Astrocyte of the cerebellum (primary cell): Measurements from ENCODE around the gene NT5DC4.
"Not testable (repeated sequence)": the region's sequence is repeated elsewhere in the genome, so short reads cannot be mapped to it uniquely, and the experiment has no call there.

Experiments used
- DNase-seq: peaks from one replicate; pipeline ENCODE4 v3.0.0-alpha.2; 2011; ENCODE audit warnings: low read depth
- H3K4me3 ChIP-seq: 2 replicates; pipeline ENCODE4 v1.5.1; 2011; ENCODE audit warnings: mild to moderate bottlenecking, low read depth, low read length, moderate library complexity
- in situ Hi-C: cut with HindIII; loops from 2 replicates; pipeline ENCODE4 v1.10.0; 2017; ENCODE audit warnings: low sequenced_read_pairs
- TF ChIP-seq, protein P1 (sequence below): IDR thresholded peaks from 2 replicates; pipeline ENCODE4 v1.5.1; 2012; ENCODE audit warnings: low read length, low read depth, moderate library complexity, mild to moderate bottlenecking; ENCODE audit errors: missing control alignments

Gene NT5DC4

DNA sequence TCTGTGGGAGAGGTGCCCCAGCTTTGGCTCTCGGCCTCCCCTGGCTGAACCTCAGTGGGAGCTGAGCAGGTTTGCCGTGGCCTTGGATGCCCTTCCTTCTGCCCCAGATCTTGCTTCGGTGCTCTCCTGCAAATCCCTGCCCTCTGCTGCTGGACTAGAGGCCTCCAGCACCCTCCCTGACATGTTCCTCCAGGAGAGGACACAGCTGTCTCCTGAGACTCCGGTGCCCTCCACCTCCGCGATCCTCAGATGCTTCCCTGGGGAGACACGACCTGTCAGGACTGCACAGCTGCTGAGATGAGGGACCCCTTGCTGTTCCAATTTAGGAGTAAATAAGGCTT lies 7.3 kb upstream of the NT5DC4 start:
- H3K4me3 ChIP-seq = no peak overlapping the region
- in situ Hi-C loops = no loop called here
- DNase-seq = no peak
- TF ChIP-seq, protein P1, sequence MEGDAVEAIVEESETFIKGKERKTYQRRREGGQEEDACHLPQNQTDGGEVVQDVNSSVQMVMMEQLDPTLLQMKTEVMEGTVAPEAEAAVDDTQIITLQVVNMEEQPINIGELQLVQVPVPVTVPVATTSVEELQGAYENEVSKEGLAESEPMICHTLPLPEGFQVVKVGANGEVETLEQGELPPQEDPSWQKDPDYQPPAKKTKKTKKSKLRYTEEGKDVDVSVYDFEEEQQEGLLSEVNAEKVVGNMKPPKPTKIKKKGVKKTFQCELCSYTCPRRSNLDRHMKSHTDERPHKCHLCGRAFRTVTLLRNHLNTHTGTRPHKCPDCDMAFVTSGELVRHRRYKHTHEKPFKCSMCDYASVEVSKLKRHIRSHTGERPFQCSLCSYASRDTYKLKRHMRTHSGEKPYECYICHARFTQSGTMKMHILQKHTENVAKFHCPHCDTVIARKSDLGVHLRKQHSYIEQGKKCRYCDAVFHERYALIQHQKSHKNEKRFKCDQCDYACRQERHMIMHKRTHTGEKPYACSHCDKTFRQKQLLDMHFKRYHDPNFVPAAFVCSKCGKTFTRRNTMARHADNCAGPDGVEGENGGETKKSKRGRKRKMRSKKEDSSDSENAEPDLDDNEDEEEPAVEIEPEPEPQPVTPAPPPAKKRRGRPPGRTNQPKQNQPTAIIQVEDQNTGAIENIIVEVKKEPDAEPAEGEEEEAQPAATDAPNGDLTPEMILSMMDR = no peak

DNA sequence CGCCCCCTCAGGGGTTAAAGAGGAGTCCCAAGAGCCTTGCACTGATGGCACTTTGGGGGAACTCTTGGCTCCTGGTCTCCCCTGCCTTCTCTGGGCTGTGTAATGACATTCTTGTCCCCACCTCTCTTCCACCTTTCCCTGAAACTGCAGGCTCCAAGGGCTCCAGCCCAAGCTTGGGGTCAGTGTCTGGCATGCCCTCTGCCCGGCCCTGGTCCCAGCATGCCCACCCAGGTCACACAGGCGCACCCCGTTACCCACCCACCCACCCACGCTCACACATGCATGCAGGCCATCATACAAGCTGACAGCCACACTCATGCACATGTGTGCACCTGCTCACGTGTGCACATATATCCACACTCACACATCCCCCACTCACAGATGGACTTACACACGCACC lies 6.9 kb upstream of the NT5DC4 start:
- in situ Hi-C loops = no loop called here
- no peak overlapping the region for H3K4me3 ChIP-seq
- TF ChIP-seq, protein P1 = no peak
- DNase-seq = no peak

DNA sequence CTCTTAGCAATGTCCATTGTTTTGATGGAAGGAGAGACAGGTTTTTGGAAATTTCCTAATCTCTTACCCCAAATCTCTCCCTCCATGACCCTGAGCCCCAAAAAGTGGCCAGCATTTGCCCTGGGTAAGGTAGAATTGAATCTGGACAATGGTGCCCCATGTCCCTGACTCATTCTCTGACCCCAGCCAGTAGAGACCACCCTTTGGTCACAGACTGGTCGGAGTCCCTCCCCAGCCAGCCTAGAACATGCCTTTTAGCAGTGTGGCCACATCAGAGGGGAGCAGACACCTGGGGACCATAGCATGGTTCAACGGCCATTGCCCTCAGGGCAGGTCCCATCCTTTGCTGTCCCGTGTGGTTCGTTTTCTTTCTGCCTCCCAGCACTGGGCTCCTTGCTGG lies 6.5 kb upstream of the NT5DC4 start:
- no peak for DNase-seq
- TF ChIP-seq, protein P1 = no peak
- in situ Hi-C loops = no loop called here
- no peak overlapping the region for H3K4me3 ChIP-seq

DNA sequence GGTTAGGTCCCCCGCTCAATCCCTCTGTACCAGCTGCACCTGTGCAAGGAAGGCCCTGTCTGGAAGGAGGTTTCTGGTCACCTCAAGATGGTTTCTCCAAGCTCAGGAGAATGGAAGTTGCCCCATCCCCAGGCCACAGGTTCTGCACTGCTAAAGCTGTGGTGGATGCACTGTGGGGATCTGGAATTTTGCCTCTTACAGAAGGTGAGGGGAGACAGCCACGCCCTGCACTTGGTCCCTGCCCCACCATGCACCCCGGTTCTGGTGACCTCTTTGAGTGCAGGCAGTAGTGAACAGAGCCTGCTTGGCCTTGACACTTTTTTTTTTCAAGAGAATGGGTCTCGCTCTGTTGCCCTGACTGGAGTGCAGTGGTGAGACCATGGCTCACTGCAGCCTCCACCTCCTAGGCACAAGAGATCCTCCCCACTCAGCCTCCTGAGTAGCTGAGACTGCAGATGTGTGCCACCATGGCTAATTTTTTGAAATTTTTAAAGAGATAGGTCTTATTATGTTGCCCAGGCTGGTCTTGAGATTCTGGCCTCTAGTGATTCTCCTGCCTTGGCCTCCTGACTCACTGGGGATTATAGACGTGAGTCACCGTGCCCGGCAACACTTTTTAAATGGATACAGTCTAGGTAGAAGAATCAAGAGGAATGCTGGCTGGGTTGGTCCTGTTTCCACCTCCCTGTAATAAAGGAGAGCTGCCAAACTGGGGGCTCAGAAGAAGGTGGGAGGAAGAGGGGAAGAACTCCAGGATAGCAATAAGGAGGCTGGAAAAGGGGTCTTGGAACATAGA lies 5.8 kb upstream of the NT5DC4 start:
- no peak overlapping the region for H3K4me3 ChIP-seq
- no peak for DNase-seq
- in situ Hi-C loops = no loop called here
- TF ChIP-seq, protein P1 = no peak

DNA sequence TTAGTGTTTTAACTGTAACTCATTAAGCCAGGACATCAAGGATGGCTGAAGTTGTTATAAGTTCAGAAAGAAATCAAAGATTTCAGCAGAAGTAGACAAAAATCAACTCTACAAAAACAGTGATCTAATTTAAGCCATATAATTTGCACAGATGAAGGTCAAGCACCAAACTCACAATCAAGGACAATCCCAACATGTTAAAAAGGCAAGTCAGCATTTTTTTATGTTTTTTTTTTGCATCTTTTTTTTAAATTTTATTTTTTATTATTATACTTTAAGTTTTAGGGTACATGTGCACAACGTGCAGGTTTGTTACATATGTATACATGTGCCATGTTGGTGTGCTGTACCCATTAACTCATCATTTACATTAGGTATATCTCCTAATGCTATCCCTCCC lies 4.7 kb upstream of the NT5DC4 start:
- in situ Hi-C loops, DNase-seq, H3K4me3 ChIP-seq: not testable (repeated sequence)

DNA sequence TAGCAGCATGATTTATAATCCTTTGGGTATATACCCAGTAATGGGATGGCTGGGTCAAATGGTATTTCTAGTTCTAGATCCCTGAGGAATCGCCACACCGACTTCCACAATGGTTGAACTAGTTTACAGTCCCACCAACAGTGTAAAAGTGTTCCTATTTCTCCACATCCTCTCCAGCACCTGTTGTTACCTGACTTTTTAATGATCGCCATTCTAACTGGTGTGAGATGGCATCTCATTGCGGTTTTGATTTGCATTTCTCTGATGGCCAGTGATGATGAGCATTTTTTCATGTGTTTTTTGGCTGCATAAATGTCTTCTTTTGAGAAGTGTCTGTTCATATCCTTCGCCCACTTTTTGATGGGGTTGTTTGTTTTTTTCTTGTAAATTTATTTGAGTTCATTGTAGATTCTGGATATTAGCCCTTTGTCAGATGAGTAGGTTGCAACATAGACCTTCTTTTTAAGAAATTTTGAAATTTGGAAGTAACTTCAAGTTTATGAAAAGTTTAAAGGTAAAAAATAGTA lies 3.9 kb upstream of the NT5DC4 start:
- DNase-seq, H3K4me3 ChIP-seq, in situ Hi-C loops: not testable (repeated sequence)

DNA sequence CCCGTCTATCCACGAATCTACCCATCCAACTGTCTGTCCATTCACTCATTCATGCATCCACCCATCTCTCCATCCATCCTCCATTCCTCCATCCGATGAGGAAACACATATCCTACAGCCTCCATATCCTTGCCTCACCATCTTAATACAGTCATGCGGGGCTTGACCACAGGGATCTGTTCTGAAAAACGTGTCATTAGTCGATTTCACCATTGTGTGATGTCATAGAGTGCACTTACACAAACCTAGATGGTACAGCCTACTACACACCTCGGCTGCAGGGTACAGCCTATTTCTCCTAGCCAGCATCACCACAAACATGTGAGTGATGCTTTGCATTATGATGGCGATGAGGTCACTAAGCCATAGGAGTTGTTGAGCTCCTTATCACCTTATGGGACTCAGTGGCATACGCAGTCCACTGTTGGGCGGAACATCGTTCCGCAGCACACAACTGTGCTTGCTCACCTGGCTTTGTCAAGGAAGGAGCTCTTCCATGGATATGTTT lies 1.9 kb upstream of the NT5DC4 start:
- H3K4me3 ChIP-seq = no peak overlapping the region
- no peak for DNase-seq
- in situ Hi-C loops = no loop called here
- TF ChIP-seq, protein P1 = no peak
